ENCODE measurements around the gene FZD10. TPM values are rescaled to one million over a fixed set of nuclear protein-coding genes. Genes with fewer than 3 reads are reported as not detected.

Gene FZD10
- total RNA-seq, 1 donor from 2014 or later, result 0.21 TPM

- no peaks in the 10 kb centered on the region for H3K4me1 ChIP-seq
- no peak for TF ChIP-seq CTCF (IDR thresholded peaks at IDR 0.05)
- H3K27ac ChIP-seq, result no peak overlapping the region
- H3K4me3 ChIP-seq, result no peak overlapping the region
- H3K36me3 ChIP-seq, result no peaks in the 10 kb centered on the region
- H3K9me3 ChIP-seq, result no peaks in the 10 kb centered on the region
- no peak for DNase-seq (ENCODE audit: low spot score in 2 of 2)
- intact Hi-C loops (cut with DNase I), result no loop called here
- H3K27me3 ChIP-seq, result no peaks in the 10 kb centered on the region
Observed at GRCh38 chr12:130139567-130140421, 22.5 kb upstream of the FZD10 start.

GRCh38 chr12:130141105-130141504 lies 21.2 kb upstream of the FZD10 start:
- H3K27me3 ChIP-seq, result no peaks in the 10 kb centered on the region
- no peaks in the 10 kb centered on the region for H3K9me3 ChIP-seq
- intact Hi-C loops (cut with DNase I), result no loop called here
- H3K27ac ChIP-seq, result no peak overlapping the region
- no peaks in the 10 kb centered on the region for H3K4me1 ChIP-seq
- no peak for DNase-seq (ENCODE audit: low spot score in 2 of 2)
- no peaks in the 10 kb centered on the region for H3K36me3 ChIP-seq
- no peak for TF ChIP-seq CTCF (IDR thresholded peaks at IDR 0.05)
- no peak overlapping the region for H3K4me3 ChIP-seq

- intact Hi-C loops (cut with DNase I), result no loop called here
- Histone ChIP-seq H3K4me3 (no peak overlapping the region), H3K27ac (no peak overlapping the region), H3K36me3 (no peaks in the 10 kb centered on the region), H3K9me3 (no peaks in the 10 kb centered on the region), H3K27me3 (no peaks in the 10 kb centered on the region), H3K4me1 (no peaks in the 10 kb centered on the region)
- no peak for DNase-seq (ENCODE audit: low spot score in 2 of 2)
- no peak for TF ChIP-seq CTCF (IDR thresholded peaks at IDR 0.05)
Observed at GRCh38 chr12:130141901-130142683, 20.2 kb upstream of the FZD10 start.

- Histone ChIP-seq H3K36me3 (no peaks in the 10 kb centered on the region), H3K27ac (no peak overlapping the region), H3K9me3 (no peaks in the 10 kb centered on the region), H3K4me3 (no peak overlapping the region), H3K4me1 (no peaks in the 10 kb centered on the region), H3K27me3 (no peaks in the 10 kb centered on the region)
- TF ChIP-seq CTCF (IDR thresholded peaks at IDR 0.05), result no peak
- no peak for DNase-seq (ENCODE audit: low spot score in 2 of 2)
- intact Hi-C loops (cut with DNase I), result no loop called here
Observed at GRCh38 chr12:130142736-130143135, 19.5 kb upstream of the FZD10 start.

GRCh38 chr12:130143136-130143535 lies 19.1 kb upstream of the FZD10 start:
- Histone ChIP-seq H3K9me3 (no peaks in the 10 kb centered on the region), H3K27me3 (no peaks in the 10 kb centered on the region), H3K27ac (no peak overlapping the region), H3K4me1 (no peaks in the 10 kb centered on the region), H3K4me3 (no peak overlapping the region), H3K36me3 (no peaks in the 10 kb centered on the region)
- no peak for TF ChIP-seq CTCF (IDR thresholded peaks at IDR 0.05)
- intact Hi-C loops (cut with DNase I), result no loop called here
- no peak for DNase-seq (ENCODE audit: low spot score in 2 of 2)
